ENCODE data around the gene PRKCE.

DNA sequence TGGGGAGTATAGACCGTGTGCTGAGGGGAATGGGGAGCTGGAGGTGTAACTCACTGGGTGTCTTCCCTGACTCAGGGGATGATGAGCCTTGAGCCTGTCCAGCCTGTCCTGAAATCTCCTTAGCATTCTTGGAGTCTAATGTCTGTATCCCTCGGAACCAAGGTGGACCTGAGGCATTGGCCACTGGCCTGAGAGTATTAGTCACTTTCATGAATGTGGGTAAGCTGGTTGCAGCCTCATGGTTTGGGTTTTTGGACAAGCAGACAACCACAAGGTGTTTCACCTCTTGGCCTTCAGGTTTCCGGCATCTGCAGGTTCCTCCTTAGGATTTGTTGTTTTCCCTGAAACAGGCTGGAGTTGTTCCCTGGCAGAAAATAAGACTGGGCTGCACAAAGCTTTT, 63.2 kb downstream of the PRKCE start:
- TF ChIP-seq, protein P1, sequence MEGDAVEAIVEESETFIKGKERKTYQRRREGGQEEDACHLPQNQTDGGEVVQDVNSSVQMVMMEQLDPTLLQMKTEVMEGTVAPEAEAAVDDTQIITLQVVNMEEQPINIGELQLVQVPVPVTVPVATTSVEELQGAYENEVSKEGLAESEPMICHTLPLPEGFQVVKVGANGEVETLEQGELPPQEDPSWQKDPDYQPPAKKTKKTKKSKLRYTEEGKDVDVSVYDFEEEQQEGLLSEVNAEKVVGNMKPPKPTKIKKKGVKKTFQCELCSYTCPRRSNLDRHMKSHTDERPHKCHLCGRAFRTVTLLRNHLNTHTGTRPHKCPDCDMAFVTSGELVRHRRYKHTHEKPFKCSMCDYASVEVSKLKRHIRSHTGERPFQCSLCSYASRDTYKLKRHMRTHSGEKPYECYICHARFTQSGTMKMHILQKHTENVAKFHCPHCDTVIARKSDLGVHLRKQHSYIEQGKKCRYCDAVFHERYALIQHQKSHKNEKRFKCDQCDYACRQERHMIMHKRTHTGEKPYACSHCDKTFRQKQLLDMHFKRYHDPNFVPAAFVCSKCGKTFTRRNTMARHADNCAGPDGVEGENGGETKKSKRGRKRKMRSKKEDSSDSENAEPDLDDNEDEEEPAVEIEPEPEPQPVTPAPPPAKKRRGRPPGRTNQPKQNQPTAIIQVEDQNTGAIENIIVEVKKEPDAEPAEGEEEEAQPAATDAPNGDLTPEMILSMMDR (IDR thresholded peaks at IDR 0.05): no peak
- TF ChIP-seq POLR2A (IDR thresholded peaks at IDR 0.05): no peak
